NCI-H187 treated with DMSO at 0.1 percent for 48 hours (cell line): ENCODE results near the gene CD2AP.

Source experiments
- DNase-seq: peaks from one replicate; lab custom pipeline; 2025; lab: John Stamatoyannopoulos, UW

CD2AP gene

GRCh38 chr6:47567586-47567985, 90.0 kb downstream of the CD2AP start:
- no peak for DNase-seq

GRCh38 chr6:47571488-47571887, 93.9 kb downstream of the CD2AP start:
- no peak for DNase-seq

GRCh38 chr6:47573109-47573508, 95.5 kb downstream of the CD2AP start:
- no peak for DNase-seq

GRCh38 chr6:47574789-47575188, 97.2 kb downstream of the CD2AP start:
- no peak for DNase-seq

GRCh38 chr6:47579040-47579439, 101.5 kb downstream of the CD2AP start:
- DNase-seq: no peak

GRCh38 chr6:47581591-47581990, 104.0 kb downstream of the CD2AP start:
- no peak for DNase-seq

GRCh38 chr6:47587493-47587892, 109.9 kb downstream of the CD2AP start:
- no peak for DNase-seq

- no peak for DNase-seq
Observed at GRCh38 chr6:47592131-47592840, 114.7 kb downstream of the CD2AP start.

GRCh38 chr6:47593979-47594378, 116.4 kb downstream of the CD2AP start:
- DNase-seq: no peak

GRCh38 chr6:47595785-47596184, 118.2 kb downstream of the CD2AP start:
- DNase-seq: no peak

GRCh38 chr6:47598367-47598766, 120.8 kb downstream of the CD2AP start:
- DNase-seq: no peak

GRCh38 chr6:47599512-47599911, 121.9 kb downstream of the CD2AP start:
- DNase-seq: no peak

- no peak for DNase-seq
Observed at GRCh38 chr6:47603227-47603626, 125.6 kb downstream of the CD2AP start.

GRCh38 chr6:47603995-47604394, 126.4 kb downstream of the CD2AP start:
- no peak for DNase-seq

- DNase-seq: no peak
Observed at GRCh38 chr6:47621838-47622449, 144.4 kb downstream of the CD2AP start.

GRCh38 chr6:47626782-47627181, 149.2 kb downstream of the CD2AP start:
- no peak for DNase-seq

GRCh38 chr6:47628448-47629272, 151.1 kb downstream of the CD2AP start:
- DNase-seq: no peak

GRCh38 chr6:47629954-47630353, 152.4 kb downstream of the CD2AP start:
- no peak for DNase-seq

- no peak for DNase-seq
Observed at GRCh38 chr6:47630587-47630986, 153.0 kb downstream of the CD2AP start.

GRCh38 chr6:47631269-47631772, 153.7 kb downstream of the CD2AP start:
- no peak for DNase-seq

GRCh38 chr6:47631797-47632196, 154.2 kb downstream of the CD2AP start:
- no peak for DNase-seq

- no peak for DNase-seq
Observed at GRCh38 chr6:47633141-47633540, 155.6 kb downstream of the CD2AP start.
